Frontal cortex (tissue), 4 donors: ENCODE data around the gene VWA1. TPM values are rescaled to one million over a fixed set of nuclear protein-coding genes. Genes with fewer than 3 reads are reported as not detected.

Experiments used
- DNase-seq, 2 donors: peaks; one replicate each; pipeline ENCODE4 v3.0.0; 2012; ENCODE audit warnings: low spot score in 2 of 2
- FAIRE-seq: peaks from 2 replicates; lab custom pipeline; 2012; peaks lifted over from hg19 to GRCh38; lab: Jason Lieb, UNC
- total RNA-seq: library from RNA; depleted of rRNA; stranded (reverse); fragments of >200 nt; gene quantifications from one replicate; pipeline ENCODE4 v1.2.3, GENCODE V29; 2014
- donor health status: control.
- donor health status: control.
- donor health status: control.

The VWA1 gene, protein sequence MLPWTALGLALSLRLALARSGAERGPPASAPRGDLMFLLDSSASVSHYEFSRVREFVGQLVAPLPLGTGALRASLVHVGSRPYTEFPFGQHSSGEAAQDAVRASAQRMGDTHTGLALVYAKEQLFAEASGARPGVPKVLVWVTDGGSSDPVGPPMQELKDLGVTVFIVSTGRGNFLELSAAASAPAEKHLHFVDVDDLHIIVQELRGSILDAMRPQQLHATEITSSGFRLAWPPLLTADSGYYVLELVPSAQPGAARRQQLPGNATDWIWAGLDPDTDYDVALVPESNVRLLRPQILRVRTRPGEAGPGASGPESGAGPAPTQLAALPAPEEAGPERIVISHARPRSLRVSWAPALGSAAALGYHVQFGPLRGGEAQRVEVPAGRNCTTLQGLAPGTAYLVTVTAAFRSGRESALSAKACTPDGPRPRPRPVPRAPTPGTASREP
- 2.9 TPM for total RNA-seq

DNA sequence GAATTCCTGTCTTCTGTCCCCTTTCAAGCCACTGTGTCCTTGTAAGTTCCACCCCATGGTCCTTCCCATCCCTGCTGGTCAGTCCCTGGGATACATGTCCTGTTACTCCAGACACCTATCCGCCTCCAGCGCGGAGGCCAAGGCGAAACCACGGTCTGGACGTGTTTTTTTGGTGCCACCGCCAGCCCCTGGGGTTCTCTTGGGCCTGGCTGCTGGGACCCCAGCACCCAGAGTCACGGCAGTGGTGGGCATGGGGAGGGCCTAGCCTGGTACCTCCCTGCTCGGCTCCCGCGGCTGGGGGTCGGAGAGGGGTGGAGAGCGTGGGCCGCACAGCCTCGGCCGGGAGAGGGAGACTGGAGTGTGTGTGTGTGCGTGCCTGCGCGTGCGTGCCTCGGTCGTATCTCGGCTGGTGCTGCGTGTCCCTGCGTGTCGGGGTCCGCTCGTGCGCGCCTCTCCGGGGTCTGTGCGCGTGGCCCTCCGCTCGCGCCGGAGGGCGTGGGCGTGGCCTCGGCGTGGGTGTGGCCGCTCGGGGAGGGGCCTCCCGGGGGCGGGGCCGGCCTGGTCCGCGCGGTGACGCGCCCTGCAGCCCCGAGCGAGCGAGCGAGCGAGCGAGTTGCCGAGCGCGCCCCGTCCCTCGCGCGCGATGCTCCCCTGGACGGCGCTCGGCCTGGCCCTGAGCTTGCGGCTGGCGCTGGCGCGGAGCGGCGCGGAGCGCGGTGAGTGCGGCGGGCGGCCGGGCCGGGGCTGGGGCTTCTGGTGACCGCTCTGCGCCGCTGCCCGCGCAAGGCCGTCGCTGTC lies at the start of gene VWA1:
Gene VWA1 (plus strand): TSS at position 585 of the 798 bp plus-strand sequence. CDS start 59 bp downstream, at position 644.
- DNase-seq, result peak; percentile 98 to 99
- no peak for FAIRE-seq

DNA sequence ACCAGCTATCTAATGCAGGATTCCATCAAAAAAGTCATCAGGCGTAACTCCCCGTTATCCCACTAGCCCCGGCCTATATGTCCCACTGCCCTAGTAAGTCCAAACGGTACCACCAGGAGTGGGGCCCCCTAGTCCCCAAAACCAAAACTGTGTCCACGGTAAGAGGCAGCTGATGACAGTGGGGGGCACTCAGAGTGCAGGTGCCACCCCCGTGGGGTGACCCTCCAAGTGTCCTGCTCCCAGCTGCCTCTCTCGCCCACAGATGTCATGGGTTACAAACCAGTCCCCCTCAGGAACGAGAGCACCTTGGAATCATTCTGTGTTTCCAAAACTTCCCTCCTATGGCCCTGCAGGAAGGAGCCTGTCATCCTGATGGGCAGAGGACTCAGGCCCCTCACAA lies 49.6 kb upstream of the VWA1 start:
- no peak for DNase-seq
- FAIRE-seq, result no peak

DNA sequence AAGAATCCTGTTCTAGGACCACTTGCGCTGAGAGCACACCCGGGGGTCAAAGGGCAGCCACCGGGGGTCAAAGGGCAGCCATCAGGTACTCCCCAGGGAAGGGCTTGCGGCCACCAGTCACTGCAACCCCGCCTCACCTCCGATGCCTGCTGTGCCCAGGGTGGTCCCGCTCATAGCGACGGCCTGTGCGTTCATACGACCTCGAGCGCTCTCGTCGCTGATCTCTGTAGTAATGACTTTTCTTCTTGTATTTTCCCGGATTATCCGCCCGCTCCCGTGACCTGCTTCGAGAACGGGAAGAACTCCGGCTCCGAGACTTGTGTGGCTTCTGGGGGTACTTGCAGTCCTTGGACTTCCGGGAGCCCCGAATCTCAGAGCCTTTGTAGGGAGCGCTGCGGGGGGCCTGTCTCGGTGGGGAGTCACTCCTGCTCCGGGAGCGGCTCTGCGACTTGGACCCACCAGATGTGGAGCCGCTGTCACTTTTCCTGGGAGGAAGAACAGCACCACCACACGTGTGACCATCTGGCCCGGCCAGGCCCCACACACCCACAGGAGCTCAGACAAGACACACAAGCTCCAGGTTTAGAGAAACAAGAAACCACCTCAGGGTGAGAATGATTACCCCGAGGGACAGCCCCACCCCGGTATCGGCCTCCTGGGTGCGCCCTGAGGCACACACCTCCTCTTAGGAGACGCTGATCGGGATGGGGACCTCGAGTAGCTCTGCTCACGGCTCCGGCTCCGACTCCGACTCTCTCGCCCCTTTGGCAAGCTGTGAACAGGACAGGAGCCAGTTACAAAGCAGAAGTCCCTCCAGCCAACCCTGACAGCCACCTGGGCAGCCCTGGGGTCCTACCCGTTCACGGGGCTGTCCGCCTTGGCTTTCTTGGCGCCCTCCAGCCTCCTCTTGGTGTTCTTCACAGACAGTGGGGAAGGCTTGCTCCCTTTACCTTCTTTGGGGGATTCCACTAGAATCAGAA lies 48.1 kb upstream of the VWA1 start:
- DNase-seq, result no peak
- no peak for FAIRE-seq

DNA sequence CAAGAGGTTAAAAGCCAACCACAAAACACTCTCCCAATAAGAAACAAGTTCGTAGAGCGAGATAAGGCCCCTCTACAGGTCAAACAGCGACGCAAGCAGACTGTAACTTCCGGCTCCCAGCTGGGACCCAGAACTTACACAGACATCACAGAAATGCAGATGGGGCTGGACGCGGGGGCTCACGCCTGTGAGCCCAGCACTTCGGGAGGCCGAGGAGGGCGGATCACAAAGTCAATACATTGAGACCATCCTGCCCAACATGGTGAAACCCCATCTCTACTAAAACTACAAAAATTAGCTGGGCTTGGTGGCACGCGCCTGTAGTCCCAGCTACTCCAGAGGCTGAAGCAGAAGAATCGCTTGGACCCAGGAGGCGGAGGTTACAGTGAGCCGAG lies 47.4 kb upstream of the VWA1 start:
- FAIRE-seq (no peak), DNase-seq (no peak)

DNA sequence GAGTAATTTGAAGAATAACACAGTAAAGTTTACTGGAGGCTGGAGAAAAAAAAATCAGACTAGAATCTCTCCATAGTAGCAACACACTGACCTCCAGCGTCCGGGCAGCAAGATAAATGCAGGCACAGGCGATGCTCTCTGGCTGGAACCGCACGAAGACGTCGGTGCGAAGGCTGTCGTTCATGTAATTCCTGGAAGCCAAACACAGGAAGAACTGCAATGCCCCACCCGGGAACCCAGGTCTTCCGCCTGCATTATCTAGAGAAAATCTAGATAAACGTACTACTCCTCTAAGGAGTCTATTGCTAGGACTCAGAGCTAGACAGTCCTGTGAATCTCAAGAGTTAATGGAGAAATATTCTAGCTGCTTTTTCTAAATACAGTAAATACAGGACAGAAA lies 44.8 kb upstream of the VWA1 start:
- FAIRE-seq (no peak), DNase-seq (no peak)

DNA sequence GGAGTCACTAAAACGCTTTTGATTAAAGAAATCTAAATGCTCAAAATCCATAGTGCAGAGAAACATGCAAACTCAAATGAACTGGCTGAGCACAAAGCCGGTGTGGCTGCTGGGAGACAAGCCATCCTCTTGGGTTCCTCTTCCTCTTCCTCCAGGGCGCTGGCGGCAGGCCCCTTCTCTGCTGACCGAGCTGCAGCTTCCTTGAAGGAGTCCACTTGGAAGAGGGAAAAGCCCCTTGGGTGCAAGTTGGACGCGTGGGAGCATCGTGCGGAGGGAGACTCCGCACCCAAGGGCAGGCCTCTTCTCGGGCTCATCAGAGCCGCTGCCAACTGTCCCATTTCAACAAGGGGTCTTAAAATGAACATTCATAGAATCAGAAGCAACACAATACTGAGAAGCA lies 44.3 kb upstream of the VWA1 start:
- FAIRE-seq, result no peak

DNA sequence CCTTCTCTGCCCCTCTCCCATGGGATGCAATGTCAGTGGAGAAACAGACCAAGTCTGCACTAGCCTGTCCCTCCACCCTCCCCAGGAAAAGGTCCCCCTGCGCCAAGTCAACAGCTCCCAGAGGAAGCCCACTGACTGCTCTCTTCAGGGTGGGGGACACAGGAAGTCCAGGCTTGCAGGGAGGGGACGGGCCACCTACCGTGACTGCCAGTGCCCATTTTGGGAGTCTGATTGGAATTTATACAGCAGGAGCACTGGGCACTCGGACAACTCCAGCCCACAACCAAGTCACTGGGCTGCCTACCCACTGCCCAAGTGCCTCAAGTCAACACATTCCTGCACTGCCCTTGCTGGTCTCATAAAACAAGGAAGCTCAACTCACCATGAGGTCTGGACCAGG lies 42.5 kb upstream of the VWA1 start:
- no peak for DNase-seq
- FAIRE-seq, result no peak

More for the DNA sequence above, 44.3 kb upstream of the VWA1 start:
- no peak for DNase-seq

DNA sequence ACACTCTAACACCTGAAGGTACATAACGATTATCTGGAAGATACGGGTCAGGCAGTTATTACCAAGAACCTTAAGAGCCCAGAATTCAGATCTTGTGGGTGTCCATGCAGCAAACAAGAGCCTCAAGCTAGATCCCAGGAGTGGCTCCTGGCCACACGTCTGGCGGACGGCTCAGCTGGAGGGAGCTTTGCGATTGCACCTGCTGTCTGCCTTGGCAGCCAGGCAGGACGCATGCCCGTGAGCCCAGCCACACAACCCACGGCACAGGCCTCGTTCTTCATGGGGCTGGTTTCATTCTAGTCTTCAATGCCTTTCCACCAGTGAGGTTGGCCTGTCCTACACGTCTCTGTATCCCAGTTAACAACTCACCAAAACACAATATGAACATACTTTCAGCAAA lies 42.1 kb upstream of the VWA1 start:
- no peak for DNase-seq
- FAIRE-seq, result no peak

DNA sequence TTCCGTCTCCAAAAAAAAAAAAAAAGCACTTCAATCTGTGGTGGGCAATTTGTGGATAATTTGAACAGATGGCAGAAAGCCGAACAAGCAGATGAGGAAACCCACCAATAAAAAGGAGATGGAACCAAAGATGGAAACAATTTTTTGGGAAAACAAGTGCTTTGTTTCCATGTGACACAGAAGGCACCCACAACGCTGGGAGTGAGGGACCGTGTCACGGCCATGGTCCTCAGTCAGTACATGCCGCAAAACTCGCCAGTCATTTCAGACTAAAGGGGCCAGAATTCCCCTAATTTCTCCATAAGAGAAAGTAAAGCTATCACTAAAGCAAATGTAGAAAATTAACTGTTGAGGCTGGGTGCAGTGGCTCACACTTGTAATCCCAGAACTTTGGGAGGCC lies 41.4 kb upstream of the VWA1 start:
- DNase-seq (no peak), FAIRE-seq (no peak)

DNA sequence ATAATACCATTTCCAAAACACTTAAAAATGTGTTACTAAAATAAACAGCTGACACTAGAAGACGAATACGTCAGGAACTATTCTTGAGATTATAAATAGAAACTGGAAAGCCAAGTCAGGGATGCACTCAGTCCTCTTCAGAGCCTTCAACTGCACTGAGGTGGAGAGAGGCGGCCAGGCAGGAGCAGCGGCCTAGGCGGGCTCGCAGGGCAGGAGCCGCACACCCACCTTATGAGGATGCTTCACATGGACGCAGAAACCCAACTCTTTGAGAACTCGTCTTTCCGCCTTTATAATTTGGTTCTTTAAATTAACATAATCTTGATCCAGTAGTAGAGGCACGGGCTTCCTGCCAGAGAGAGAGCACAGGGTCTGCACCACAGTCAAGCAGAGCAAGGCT lies 40.3 kb upstream of the VWA1 start:
- DNase-seq (no peak), FAIRE-seq (no peak)

DNA sequence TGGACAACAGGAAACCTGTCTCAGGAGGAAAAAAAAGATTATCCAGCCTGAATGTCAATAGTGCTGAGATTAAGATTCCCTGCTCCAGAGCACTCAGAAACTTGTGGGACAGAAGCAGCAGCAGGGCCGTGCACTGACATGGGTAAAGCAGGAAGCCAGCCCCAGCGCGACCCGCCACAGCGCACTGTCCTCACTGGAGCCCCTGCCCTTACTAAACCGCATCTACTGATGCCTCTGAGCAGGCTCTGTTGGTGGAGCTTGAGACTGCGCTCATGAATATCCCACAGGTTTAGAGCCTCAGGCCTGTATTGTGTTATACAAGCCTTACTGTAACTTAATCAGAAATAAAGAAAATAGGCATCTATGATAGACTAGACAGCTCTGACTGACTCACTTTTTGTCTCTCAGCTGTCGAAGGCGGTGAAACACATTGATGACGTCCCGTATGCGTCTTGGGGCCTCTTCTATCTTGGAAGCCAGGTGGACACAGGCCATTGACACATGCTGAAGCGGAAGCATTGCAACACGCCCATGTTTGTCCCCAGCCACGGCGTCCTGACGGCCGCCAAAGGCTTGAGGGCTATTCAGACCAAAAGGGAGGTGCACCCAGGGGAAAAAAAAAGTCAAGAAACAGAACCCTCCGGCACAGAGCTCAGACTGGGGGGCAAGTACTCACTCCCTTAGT lies 37.5 kb upstream of the VWA1 start:
- DNase-seq (no peak), FAIRE-seq (no peak)

DNA sequence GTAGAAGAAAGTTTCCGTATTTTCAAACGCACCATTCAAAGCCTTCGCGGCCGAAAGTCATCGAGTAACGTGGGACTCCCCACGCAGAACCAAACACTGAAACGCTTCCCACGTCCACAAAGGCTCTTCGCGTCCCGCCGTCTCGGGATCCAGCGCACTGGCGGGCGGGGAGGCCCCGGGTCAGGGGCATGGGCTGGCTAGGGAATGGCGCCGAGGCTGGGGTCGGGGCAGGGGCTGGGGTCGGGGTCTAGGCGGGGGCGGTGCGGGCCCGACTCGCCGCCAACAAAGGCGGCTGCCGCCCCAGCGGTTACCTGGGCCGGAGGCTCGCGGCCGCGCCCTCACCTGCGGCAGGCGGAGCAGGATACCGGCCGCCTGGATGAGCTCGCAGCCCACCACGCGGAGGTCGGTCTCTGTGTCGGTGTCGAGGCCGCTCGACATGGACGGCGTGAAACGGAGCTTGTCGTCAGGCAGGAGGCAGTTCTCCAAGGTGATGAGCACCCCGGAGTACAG lies 36.8 kb upstream of the VWA1 start:
- FAIRE-seq, result no peak
- no peak for DNase-seq

DNA sequence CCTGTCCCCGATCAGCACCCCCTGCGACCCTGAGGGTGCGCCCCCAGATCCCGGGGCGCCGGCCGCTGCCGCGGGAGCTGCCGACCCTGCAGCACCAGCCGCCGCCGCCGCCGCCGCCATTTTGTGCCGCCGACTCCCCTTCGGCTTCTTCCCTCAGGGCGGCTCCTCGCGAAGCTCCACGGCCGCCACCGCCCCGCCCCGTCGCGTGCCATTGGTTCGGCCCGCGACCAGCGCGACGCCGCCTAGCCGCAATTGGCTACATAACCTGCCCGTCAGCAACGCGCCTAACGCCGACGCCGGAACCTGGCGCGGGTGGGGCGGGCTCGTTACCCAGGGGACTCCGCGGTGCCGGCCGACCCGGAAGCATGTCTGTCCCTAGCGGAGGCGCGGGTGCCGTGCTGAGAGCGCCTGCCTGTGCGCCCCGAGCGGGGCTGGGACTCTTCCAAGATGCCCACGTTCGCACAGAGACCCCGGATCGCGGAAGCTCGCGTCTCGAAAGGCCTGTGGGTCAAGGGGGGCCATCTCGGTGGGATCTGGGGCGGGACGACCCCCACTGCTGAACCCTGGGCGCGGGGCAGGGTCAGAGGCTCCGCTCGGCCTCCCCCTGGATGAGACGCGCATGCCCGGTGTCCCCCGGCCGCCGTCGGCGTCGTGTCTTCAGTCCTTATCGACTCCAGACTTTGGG lies 36.2 kb upstream of the VWA1 start, which contains the start of gene CCNL2:
Gene CCNL2 (minus strand): TSS at position 149 of the 685 bp plus-strand sequence. CDS start 29 bp downstream, at position 120.
- DNase-seq (peak; percentile 98 to 99), FAIRE-seq (no peak)

DNA sequence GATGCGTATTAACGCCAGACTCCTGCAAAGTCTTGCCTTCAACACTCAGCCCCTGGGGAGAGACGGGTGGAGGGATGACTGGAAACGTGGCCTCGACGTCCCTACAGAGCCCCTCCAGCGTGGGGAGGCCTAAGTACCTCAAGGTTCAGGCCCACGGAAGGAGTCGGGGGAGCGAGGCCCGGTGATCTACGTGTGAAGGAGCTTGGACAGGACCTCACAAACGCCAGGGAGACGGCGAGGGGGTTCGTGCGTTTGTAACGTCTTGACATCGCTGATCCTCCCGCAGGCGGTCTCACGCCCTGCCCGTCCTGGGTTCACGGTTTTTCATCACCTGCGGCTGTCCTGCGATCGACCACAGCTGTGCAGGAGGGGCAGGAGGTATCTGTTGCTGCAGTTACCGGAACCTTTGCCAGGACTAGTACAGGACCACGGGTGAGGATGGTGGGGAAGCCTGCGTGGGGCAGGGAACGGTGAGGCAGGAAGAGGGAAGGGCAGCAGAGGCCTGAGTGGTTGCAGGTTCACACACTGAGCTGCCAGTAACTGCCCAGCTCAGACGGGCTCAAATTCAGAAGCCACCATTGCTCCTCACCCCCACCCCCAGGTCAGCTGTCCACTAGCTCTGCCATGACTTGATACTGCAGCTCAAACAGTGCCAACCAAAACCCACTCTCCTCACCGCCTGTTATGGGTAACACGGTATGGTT lies 35.5 kb upstream of the VWA1 start:
- DNase-seq (no peak), FAIRE-seq (no peak)

DNA sequence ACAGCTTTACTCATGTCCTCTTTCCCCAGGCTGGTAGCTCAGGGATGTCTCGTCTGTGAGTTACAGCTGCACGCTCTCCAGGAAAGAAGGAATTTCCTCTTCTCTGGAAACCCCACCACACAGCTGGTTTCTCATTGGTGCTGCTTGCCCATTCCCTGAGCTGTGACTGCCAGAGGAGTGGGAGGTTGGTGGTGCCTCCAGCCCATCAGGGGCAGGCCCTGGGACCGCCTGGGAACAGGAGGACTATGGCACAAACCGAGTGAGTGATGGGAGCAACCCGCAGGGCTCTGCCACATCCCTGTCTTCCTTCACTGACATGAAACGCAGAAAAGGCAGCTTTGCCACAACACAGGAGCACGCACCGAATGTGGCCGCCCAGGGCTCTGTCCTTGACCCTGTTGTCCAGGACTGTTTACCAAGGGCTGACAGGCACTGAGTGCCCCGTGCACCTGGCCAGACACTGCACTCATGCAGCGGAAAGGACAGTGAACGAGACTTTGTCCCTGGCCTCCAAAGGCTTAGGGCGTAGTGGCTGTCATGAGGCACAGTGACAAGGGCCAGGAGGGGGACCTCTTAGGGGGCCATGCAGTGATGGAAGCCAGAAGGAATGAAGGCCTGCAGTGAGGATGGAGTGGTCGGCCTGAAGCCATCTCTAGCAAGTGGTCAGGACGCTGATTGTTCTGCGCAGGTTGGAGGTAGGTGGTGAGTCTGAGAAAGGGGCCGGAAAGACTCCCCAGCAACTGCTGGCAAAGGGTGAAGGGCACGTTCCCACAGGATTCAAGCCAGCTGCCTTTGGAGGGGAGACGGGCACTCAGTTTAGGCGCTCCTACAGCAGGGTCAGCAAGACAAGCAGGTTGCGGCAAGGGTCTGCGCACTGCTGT lies 34.7 kb upstream of the VWA1 start:
- no peak for FAIRE-seq

DNA sequence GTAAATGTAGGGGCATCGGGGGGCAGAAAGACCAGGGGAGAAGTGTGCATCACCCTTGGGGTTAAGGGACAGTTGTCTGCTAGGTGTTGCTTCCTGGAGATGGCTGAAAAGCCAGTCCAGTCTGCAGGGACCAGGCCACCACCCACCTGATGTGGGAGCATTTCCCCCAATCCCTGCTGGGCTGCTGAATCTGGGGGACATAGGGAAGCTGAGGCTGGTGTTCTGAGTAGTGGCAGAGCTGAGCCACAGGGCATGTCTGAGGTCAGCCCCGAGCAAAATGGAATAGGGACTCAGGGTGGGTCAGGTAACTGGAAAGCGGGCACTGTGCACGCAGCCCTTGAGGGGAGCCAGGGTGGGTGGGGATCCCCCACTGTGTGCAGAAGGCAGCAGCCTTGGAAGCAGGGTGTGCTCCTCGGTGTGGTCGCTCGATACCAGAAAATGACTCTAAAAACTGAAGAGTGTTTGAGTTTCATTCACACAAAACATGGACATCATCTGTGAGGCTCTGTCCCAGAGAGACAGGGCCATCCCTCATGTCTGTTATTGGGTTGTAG lies 34.0 kb upstream of the VWA1 start:
- DNase-seq (no peak), FAIRE-seq (no peak)

More for the DNA sequence above, 34.7 kb upstream of the VWA1 start:
- DNase-seq, result no peak
